ENCODE measurements around the gene SLC6A8.

DNA sequence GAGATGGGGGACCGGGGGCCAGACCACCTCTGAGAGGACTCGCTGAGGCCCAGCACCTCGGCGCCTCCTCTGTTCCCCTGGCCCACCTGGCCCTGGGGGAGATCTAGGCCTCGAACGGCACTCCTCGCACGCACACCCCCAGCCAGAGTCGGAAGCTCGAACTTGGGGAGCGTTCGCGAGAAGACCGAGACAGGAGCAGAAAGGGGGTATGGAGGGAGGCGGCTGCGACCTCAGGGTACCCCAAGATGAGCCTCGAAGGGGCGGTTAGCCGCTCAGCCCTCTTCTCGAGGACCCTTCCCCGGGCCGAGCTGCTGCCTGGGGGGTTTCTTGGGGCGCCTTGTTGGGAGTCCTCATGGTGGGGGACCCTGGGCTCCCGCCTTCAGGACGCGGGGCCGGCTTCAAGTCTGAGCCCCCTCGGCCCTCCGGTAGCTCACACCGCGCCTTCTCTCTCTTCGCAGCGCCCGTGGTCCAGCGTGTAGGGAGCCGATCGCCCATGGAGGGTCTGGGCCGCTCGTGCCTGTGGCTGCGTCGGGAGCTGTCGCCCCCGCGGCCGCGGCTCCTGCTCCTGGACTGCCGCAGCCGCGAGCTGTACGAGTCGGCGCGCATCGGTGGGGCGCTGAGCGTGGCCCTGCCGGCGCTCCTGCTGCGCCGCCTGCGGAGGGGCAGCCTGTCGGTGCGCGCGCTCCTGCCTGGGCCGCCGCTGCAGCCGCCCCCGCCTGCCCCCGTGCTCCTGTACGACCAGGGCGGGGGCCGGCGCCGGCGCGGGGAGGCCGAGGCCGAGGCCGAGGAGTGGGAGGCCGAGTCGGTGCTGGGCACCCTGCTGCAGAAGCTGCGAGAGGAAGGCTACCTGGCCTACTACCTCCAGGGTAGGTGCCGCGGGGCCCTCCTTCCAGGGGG, 40.0 kb upstream of the SLC6A8 start:
- no peak for TF ChIP-seq CTCF (IDR thresholded peaks at IDR 0.05)
- peak; percentile 85 for TF ChIP-seq EZH2 (IDR thresholded peaks at IDR 0.05)
- peak; percentile 79 for TF ChIP-seq EZH2phosphoT487 (IDR thresholded peaks at IDR 0.05)

Data from neural progenitor cell (in vitro differentiated cells).